HG03196 (cell line): ENCODE data around the gene POLR2L.

ENCODE experiments used
- ATAC-seq: cut with Tn5 transposase; IDR thresholded peaks from one replicate; pipeline ENCODE4 v1.9.1; 2021; ENCODE audit not compliant: unreplicated experiment

Gene POLR2L

GRCh38 chr11:842370-843002 lies at the start of gene POLR2L, which contains the start of gene TSPAN4:
TSS of gene POLR2L (minus strand) at chr11:842529. CDS start at chr11:842508, 21 bp downstream.
TSS of gene TSPAN4 (plus strand) at chr11:842852. CDS start at chr11:850305, 7,453 bp downstream.
- ATAC-seq: peak; percentile 46

- no peak for ATAC-seq
Measured at GRCh38 chr11:890794-891540, 48.6 kb upstream of the POLR2L start.

GRCh38 chr11:889687-890475 lies 47.6 kb upstream of the POLR2L start:
- no peak for ATAC-seq

GRCh38 chr11:889257-889656 lies 46.9 kb upstream of the POLR2L start:
- ATAC-seq: no peak

GRCh38 chr11:888310-889212 lies 46.2 kb upstream of the POLR2L start:
- no peak for ATAC-seq

- ATAC-seq: no peak
Measured at GRCh38 chr11:887589-887988, 45.3 kb upstream of the POLR2L start.

GRCh38 chr11:886568-886967 lies 44.2 kb upstream of the POLR2L start:
- no peak for ATAC-seq

- no peak for ATAC-seq
Measured at GRCh38 chr11:884578-885070, 42.3 kb upstream of the POLR2L start.

GRCh38 chr11:883527-883926 lies 41.2 kb upstream of the POLR2L start:
- ATAC-seq: no peak

- ATAC-seq: no peak
Measured at GRCh38 chr11:882596-882995, 40.3 kb upstream of the POLR2L start.

- no peak for ATAC-seq
Measured at GRCh38 chr11:880447-880846, 38.1 kb upstream of the POLR2L start.

GRCh38 chr11:877565-877964 lies 35.2 kb upstream of the POLR2L start:
- ATAC-seq: no peak

GRCh38 chr11:876545-876944 lies 34.2 kb upstream of the POLR2L start:
- ATAC-seq: no peak

- no peak for ATAC-seq
Measured at GRCh38 chr11:875769-876301, 33.5 kb upstream of the POLR2L start.

GRCh38 chr11:875203-875602 lies 32.9 kb upstream of the POLR2L start:
- no peak for ATAC-seq

- ATAC-seq: no peak
Measured at GRCh38 chr11:873706-874105, 31.4 kb upstream of the POLR2L start.

GRCh38 chr11:872799-873198 lies 30.5 kb upstream of the POLR2L start:
- ATAC-seq: no peak

- ATAC-seq: no peak
Measured at GRCh38 chr11:871472-871871, 29.1 kb upstream of the POLR2L start.

GRCh38 chr11:870418-870817 lies 28.1 kb upstream of the POLR2L start:
- no peak for ATAC-seq

- ATAC-seq: no peak
Measured at GRCh38 chr11:870127-870413, 27.7 kb upstream of the POLR2L start.
